NCI-H2107 (cell line): ENCODE measurements around the gene AZIN2.
"Not testable (repeated sequence)": the region's sequence is repeated elsewhere in the genome, so short reads cannot be mapped to it uniquely, and the experiment has no call there.

Source experiments
- DNase-seq: peaks from one replicate; lab custom pipeline; 2025; lab: John Stamatoyannopoulos, UW

AZIN2 gene

DNA sequence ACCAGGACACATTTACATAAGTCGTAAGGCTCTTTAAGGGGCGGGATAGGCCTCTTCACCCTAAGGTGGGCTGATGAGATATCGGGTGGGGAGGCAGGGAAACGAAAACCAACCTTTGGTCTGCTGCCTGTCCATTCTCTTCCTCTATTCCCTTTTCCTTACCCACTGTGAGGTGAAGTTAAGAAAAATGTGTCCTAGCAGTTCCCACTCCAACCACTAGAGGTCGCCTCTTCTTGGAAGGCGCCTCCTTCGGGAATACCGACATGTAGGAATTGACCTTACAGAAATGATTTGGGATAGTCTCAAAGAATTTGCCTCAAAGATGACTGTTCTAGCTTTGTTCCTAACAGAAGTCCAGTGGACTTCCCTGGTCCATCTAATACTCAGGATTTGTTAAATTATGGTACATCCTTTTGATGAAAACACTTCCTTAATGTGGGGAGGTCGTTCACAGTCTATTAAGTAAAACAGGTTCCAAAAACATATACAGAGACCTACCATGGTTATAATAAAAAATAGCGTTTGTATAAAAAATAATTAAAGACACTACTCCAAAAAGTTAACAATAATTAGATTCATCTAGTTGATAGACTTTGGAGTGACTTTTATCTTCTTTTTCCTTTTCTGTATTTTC is 14.1 kb downstream of the AZIN2 start:
- peak; percentile 59 for DNase-seq

- DNase-seq: no peak
Observed at GRCh38 chr1:33096363-33097005, 15.5 kb downstream of the AZIN2 start.

GRCh38 chr1:33097137-33097611 is 16.2 kb downstream of the AZIN2 start:
- DNase-seq: no peak

GRCh38 chr1:33097762-33098161 is 16.8 kb downstream of the AZIN2 start:
- no peak for DNase-seq

GRCh38 chr1:33098371-33098770 is 17.4 kb downstream of the AZIN2 start:
- no peak for DNase-seq

- DNase-seq: peak; percentile 56
Observed at GRCh38 chr1:33099290-33100118, 18.6 kb downstream of the AZIN2 start.

DNA sequence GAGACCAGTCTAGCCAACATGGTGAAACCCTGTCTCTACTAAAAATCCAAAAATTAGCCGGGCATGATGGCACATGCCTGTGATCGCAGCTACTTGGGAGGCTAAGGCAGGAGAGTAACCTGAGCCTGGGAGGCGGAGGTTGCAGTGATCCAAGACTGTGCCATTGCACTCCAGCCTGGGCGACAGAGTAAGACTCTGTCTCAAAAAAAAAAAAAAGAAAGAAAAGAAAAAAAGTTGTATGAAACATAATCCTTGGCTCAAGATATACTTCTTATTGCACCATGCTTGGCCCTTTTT is 19.1 kb downstream of the AZIN2 start:
- not testable (repeated sequence) for DNase-seq

- no peak for DNase-seq
Observed at GRCh38 chr1:33110477-33110876, 29.5 kb downstream of the AZIN2 start.

DNA sequence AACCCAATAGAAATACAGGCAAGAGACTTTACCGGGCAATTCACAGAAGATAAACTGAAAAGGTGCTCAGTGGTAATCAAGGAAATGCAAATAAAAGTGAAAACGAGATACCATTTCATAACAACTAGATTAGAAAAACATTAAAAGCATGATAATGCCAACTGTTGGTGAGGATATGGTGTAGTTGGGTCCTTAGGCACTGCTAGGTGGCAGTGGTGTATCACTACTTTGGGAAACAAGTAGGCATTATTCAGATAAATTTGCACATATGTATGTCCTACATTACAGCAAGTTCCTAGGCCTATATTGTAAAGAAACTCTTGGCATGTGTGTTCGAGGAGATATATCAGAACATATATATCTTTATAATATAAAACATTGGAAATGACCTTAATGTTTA is 31.0 kb downstream of the AZIN2 start:
- no peak for DNase-seq

DNA sequence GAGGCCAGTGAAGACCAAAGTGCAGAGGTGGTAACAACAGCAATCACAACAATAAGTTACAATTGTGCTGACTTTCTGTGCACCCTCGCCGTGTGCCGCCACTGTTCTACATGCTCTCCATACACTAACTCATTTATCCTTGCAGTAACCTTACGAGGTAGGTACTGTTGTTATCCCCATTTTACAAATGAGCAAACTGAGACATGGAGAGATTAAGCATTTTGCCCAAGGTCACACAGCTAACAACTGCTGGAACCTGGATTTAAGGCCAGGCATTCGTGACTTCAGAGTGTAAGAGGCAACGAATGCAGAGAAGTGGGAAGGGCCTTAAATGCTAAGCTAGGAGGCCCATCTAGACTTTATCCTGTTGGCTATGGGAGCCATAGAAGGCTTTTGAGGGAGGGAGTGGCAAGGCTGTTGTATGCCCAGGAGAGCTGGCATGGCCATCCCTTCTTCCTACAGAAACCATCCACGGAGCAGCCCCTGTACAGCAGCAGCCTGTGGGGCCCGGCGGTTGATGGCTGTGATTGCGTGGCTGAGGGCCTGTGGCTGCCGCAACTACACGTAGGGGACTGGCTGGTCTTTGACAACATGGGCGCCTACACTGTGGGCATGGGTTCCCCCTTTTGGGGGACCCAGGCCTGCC is 36.6 kb downstream of the AZIN2 start:
- DNase-seq: no peak

DNA sequence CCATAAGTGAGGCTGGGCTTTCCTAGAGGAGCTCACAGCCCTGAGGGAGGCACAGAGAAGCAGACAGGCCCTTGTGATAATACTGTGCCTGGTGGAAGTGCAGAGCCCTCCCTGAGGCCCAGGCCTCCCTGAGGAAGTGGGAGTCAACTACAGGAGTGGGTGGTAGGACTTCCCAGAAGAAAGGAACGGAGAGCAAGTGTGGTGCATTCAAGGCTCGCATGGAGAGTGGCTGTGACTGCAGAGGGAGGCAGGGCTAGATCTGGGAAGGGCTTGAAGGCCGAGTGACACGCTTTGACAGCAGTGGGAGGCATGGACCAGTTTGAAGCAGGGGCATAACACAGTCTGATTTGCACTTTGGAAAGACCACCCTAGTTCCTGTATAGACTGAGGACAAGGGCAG is 37.3 kb downstream of the AZIN2 start:
- DNase-seq: no peak

DNA sequence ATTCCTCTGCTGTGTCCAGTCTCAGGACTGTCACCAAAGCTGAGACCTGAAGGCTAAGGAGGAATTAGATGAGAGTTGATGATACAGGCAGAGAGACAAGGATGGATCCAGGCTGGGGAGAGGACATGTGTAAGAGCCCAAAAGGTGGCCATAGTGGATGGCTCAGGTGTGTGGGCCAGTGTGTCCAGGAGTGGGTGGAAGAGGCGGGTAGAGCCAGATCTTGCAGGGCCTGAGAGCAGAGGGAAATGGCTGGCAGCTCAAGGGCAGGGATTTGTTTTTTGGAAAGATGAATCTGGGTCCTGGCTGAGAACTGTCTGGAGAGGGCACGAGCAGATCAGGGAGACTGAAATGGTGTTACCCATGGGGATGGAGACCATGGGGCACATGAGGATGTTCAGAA is 38.1 kb downstream of the AZIN2 start:
- no peak for DNase-seq

DNA sequence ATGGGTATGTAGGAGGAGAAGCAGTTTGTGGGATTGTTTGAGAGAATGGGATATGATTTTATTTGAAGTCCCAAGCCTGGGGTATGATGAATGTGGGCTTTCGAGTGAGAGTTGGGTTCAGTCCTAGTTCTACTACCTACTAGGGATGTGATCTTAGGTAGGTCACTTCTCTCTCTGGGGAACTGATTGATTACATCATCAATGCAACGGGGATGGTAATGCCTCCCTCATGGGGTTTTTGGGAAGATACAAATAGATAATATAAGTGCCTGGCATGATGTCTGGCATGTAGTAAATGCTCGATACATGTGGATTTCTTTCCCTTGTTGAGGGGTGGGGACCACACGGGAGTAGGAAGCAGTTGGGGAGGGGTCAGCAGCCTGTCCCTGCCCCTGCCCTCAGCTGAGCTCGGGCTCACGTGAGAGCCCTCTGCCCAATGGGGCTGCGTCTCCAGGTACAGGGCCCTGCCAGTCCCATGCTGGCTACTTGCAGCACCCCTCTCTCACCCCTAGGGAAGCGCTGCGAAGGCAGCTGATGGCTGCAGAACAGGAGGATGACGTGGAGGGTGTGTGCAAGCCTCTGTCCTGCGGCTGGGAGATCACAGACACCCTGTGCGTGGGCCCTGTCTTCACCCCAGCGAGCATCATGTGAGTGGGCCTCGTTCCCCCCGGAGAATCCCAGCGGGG is 38.7 kb downstream of the AZIN2 start:
- DNase-seq: no peak

DNA sequence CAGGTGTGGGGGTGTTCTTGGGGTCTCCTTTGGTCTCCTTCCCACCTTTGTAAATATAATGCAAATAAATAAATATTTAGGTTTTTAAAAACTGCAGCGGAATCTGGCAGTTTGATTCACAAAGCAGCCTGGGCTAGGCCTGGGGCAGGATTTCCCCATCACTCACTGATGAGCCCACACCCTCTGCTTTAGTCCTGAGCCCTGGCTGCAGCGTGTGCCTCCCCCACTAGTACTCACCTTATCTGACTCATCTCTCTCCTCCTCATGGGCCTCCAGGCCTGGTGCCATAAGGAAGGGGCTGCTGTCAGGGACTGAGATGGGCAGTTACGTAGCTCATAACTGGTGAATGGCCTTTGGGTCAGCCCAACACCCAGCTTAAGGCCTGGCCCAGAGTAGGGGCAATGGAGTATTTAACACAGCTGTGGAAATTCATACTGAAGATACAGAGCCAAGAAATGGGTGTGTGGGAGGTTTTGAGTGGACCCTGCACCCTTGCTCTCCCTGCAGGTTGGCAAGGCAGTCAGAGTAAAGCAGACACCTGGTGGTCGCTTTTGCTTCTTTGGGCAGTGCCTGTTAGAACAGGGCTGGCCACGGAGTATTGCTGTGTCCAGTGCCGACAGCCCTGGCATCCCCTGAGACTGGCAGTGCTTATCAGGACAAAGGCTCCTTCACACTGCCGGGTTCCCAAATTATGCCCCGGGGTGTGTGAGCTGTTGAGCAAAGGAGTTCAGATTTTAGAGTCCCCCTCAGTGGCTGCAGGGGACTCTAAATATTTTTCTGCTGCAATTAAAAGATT is 39.7 kb downstream of the AZIN2 start:
- no peak for DNase-seq

- DNase-seq: no peak
Observed at GRCh38 chr1:33121728-33122127, 40.8 kb downstream of the AZIN2 start.

GRCh38 chr1:33122483-33123178 is 41.7 kb downstream of the AZIN2 start:
- no peak for DNase-seq

- DNase-seq: no peak
Observed at GRCh38 chr1:33123266-33123665, 42.3 kb downstream of the AZIN2 start.

DNA sequence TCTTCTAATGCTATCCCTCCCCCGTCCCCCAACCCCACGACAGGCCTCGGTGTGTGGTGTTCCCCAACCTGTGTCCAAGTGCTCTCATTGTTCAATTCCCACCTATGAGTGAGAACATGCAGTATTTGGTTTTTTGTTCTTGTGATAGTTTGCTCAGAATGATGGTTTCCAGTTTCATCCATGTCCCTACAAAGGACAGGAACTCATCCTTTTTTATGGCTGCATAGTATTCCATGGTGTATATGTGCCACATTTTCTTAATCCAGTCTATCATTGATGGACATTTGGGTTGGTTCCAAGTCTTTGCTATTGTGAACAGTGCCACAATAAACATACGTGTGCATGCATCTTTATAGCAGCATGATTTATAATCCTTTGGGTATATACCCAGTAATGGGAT is 43.7 kb downstream of the AZIN2 start:
- DNase-seq: not testable (repeated sequence)

GRCh38 chr1:33126411-33127000 is 45.6 kb downstream of the AZIN2 start:
- no peak for DNase-seq
